ENCODE measurements around the gene TBC1D14.

The TBC1D14 gene

DNA sequence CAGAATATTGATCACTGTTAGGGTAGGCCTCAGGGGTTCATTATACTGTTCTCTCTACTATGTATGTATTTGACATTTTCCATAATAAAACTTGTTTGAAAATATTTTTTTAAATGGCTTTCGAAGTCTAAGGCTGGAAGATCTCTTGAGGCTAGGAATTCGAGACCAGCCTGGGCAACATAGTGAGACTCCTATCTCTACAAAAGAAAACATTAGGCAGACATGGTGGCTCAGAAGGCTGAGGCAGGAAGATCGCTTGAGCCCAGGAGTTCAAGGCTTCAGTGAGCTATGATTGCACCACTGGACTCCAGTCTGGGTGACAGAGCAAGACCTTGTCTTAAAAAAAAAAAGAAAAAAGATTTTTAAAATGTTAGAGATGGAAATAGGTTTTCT is 15.5 kb upstream of the TBC1D14 start:
- CTCF ChIA-PET = interaction anchor here (1.2 to 3.6 kb wide), 4 partner anchors 10 to 18 kb away, joined by 3 to 11 read pairs (median 5); no protein-coding TSS in a partner anchor
- WGBS (ENCODE audit: insufficient coverage) = 88% methylated on average over 1 of the region's 3 CpGs
- POLR2A ChIA-PET = interaction anchor here (1.3 kb wide), 1 partner anchor 14 kb away, joined by 3 read pairs; no protein-coding TSS in a partner anchor
- no peak for DNase-seq
- no peak overlapping the region for H3K27ac ChIP-seq (ENCODE audit: insufficient read depth in 1 of 2, low read depth in 1 of 2, low read length in 2 of 2, poor library complexity in 1 of 2, severe bottlenecking in 2 of 2)
- H3K4me3 ChIP-seq (ENCODE audit: control insufficient read depth in 1 of 7, extremely low read depth in 1 of 7, insufficient read depth in 4 of 7, low read depth in 2 of 7, low read length in 6 of 7) = no peak overlapping the region
- peaks cover 11 to 48% (median 44%) of the 10 kb centered on the region in 4 experiments for H3K4me1 ChIP-seq (ENCODE audit: control extremely low read depth in 1 of 4, control insufficient read depth in 4 of 4, insufficient read depth in 4 of 4, low read length in 3 of 4)
- H3K27me3 ChIP-seq (replicated peaks in 2 of 5; ENCODE audit: control insufficient read depth in 4 of 5, insufficient read depth in 5 of 5, low read length in 4 of 5) = no peaks in the 10 kb centered on the region
- H3K36me3 ChIP-seq (ENCODE audit: control insufficient read depth in 4 of 4, insufficient read depth in 4 of 4, low read length in 3 of 4) = no peaks in the 10 kb centered on the region
- peaks cover 0 to 12% (median 0%) of the 10 kb centered on the region in 5 experiments for H3K9me3 ChIP-seq (ENCODE audit: control extremely low read depth in 1 of 5, control insufficient read depth in 4 of 5, insufficient read depth in 2 of 5, low read depth in 1 of 5, low read length in 4 of 5)

GRCh38 chr4:6894528-6895498 is 14.8 kb upstream of the TBC1D14 start:
- no peaks in the 10 kb centered on the region for H3K36me3 ChIP-seq (ENCODE audit: control insufficient read depth in 4 of 4, insufficient read depth in 4 of 4, low read length in 3 of 4)
- no peak overlapping the region for H3K4me3 ChIP-seq (ENCODE audit: control insufficient read depth in 1 of 7, extremely low read depth in 1 of 7, insufficient read depth in 4 of 7, low read depth in 2 of 7, low read length in 6 of 7)
- H3K27ac ChIP-seq (ENCODE audit: insufficient read depth in 1 of 2, low read depth in 1 of 2, low read length in 2 of 2, poor library complexity in 1 of 2, severe bottlenecking in 2 of 2) = no peak overlapping the region
- CTCF ChIA-PET = interaction anchor here (1.3 to 3.6 kb wide), 2 partner anchors 10 to 14 kb away, joined by 3 to 11 read pairs; no protein-coding TSS in a partner anchor
- POLR2A ChIA-PET = no interaction called here
- no peaks in the 10 kb centered on the region for H3K27me3 ChIP-seq (replicated peaks in 2 of 5; ENCODE audit: control insufficient read depth in 4 of 5, insufficient read depth in 5 of 5, low read length in 4 of 5)
- H3K9me3 ChIP-seq (ENCODE audit: control extremely low read depth in 1 of 5, control insufficient read depth in 4 of 5, insufficient read depth in 2 of 5, low read depth in 1 of 5, low read length in 4 of 5) = peaks cover 0 to 7% (median 0%) of the 10 kb centered on the region in 5 experiments
- WGBS (ENCODE audit: insufficient coverage) = 96% methylated on average over 23 of the region's 29 CpGs
- DNase-seq = no peak
- peaks cover 11 to 47% (median 39%) of the 10 kb centered on the region in 4 experiments for H3K4me1 ChIP-seq (ENCODE audit: control extremely low read depth in 1 of 4, control insufficient read depth in 4 of 4, insufficient read depth in 4 of 4, low read length in 3 of 4)

- WGBS (ENCODE audit: insufficient coverage) = 100% methylated on average over 1 of the region's 5 CpGs
- H3K9me3 ChIP-seq (ENCODE audit: control extremely low read depth in 1 of 5, control insufficient read depth in 4 of 5, insufficient read depth in 2 of 5, low read depth in 1 of 5, low read length in 4 of 5) = no peaks in the 10 kb centered on the region
- no peaks in the 10 kb centered on the region for H3K36me3 ChIP-seq (ENCODE audit: control insufficient read depth in 4 of 4, insufficient read depth in 4 of 4, low read length in 3 of 4)
- peaks cover 11 to 43% (median 30%) of the 10 kb centered on the region in 4 experiments for H3K4me1 ChIP-seq (ENCODE audit: control extremely low read depth in 1 of 4, control insufficient read depth in 4 of 4, insufficient read depth in 4 of 4, low read length in 3 of 4)
- no peak overlapping the region for H3K27ac ChIP-seq (ENCODE audit: insufficient read depth in 1 of 2, low read depth in 1 of 2, low read length in 2 of 2, poor library complexity in 1 of 2, severe bottlenecking in 2 of 2)
- CTCF ChIA-PET = interaction anchor here (3.6 kb wide), 1 partner anchor 13 kb away, joined by 11 read pairs; no protein-coding TSS in a partner anchor
- peaks cover 0 to 2% (median 0%) of the 10 kb centered on the region in 5 experiments for H3K27me3 ChIP-seq (replicated peaks in 2 of 5; ENCODE audit: control insufficient read depth in 4 of 5, insufficient read depth in 5 of 5, low read length in 4 of 5)
- POLR2A ChIA-PET = no interaction called here
- DNase-seq = no peak
- no peak overlapping the region for H3K4me3 ChIP-seq (ENCODE audit: control insufficient read depth in 1 of 7, extremely low read depth in 1 of 7, insufficient read depth in 4 of 7, low read depth in 2 of 7, low read length in 6 of 7)
Observed at GRCh38 chr4:6896035-6896434, 13.6 kb upstream of the TBC1D14 start.

DNA sequence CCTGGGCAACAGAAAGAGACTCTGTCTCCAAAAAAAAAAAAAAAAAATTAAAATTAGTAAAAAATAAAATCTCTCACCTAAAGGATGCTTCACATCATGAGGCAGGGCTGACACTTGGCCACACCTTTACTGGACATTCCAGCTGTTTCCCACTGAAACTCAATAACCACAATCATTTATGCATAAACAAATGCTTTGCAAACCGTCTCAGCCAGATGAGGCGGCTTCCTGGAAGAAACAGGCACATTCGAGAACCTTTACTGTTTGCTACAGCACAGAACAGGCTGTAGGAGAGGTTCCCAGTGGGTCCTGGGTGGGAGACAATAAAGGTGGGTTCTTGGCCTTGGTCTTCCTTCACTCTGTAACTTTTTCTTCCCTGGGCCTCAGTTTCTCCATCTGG is 10.9 kb upstream of the TBC1D14 start:
- Histone ChIP-seq H3K36me3 (ENCODE audit: control insufficient read depth in 4 of 4, insufficient read depth in 4 of 4, low read length in 3 of 4) (no peaks in the 10 kb centered on the region), H3K4me3 (ENCODE audit: control insufficient read depth in 1 of 7, extremely low read depth in 1 of 7, insufficient read depth in 4 of 7, low read depth in 2 of 7, low read length in 6 of 7) (no peak overlapping the region), H3K27me3 (replicated peaks in 2 of 5; ENCODE audit: control insufficient read depth in 4 of 5, insufficient read depth in 5 of 5, low read length in 4 of 5) (peaks cover 0 to 2% (median 0%) of the 10 kb centered on the region in 5 experiments), H3K9me3 (ENCODE audit: control extremely low read depth in 1 of 5, control insufficient read depth in 4 of 5, insufficient read depth in 2 of 5, low read depth in 1 of 5, low read length in 4 of 5) (no peaks in the 10 kb centered on the region), H3K27ac (ENCODE audit: insufficient read depth in 1 of 2, low read depth in 1 of 2, low read length in 2 of 2, poor library complexity in 1 of 2, severe bottlenecking in 2 of 2) (no peak overlapping the region), H3K4me1 (ENCODE audit: control extremely low read depth in 1 of 4, control insufficient read depth in 4 of 4, insufficient read depth in 4 of 4, low read length in 3 of 4) (peaks cover 1 to 30% (median 4%) of the 10 kb centered on the region in 4 experiments)
- WGBS (ENCODE audit: insufficient coverage) = 85% methylated on average over 3 of the region's 3 CpGs
- DNase-seq = no peak
- CTCF ChIA-PET = interaction anchor here (1.0 to 2.3 kb wide), 3 partner anchors 12 to 181 kb away, joined by 3 to 13 read pairs (median 3); no protein-coding TSS in a partner anchor
- POLR2A ChIA-PET = no interaction called here

- H3K9me3 ChIP-seq (ENCODE audit: control extremely low read depth in 1 of 5, control insufficient read depth in 4 of 5, insufficient read depth in 2 of 5, low read depth in 1 of 5, low read length in 4 of 5) = no peaks in the 10 kb centered on the region
- DNase-seq = no peak
- H3K27me3 ChIP-seq (replicated peaks in 2 of 5; ENCODE audit: control insufficient read depth in 4 of 5, insufficient read depth in 5 of 5, low read length in 4 of 5) = peaks cover 0 to 2% (median 0%) of the 10 kb centered on the region in 5 experiments
- H3K4me3 ChIP-seq (ENCODE audit: control insufficient read depth in 1 of 7, extremely low read depth in 1 of 7, insufficient read depth in 4 of 7, low read depth in 2 of 7, low read length in 6 of 7) = no peak overlapping the region
- CTCF ChIA-PET = interaction anchor here (0.7 to 2.3 kb wide), 2 partner anchors 14 to 17 kb away, joined by 3 to 13 read pairs; no protein-coding TSS in a partner anchor
- H3K4me1 ChIP-seq (ENCODE audit: control extremely low read depth in 1 of 4, control insufficient read depth in 4 of 4, insufficient read depth in 4 of 4, low read length in 3 of 4) = peaks cover 0 to 23% (median under 1%) of the 10 kb centered on the region in 4 experiments
- POLR2A ChIA-PET = interaction anchor here (0.7 kb wide), 1 partner anchor 165 kb away, joined by 3 read pairs; no protein-coding TSS in a partner anchor
- WGBS (ENCODE audit: insufficient coverage) = 98% methylated on average over 9 of the region's 10 CpGs
- H3K36me3 ChIP-seq (ENCODE audit: control insufficient read depth in 4 of 4, insufficient read depth in 4 of 4, low read length in 3 of 4) = no peaks in the 10 kb centered on the region
- no peak overlapping the region for H3K27ac ChIP-seq (ENCODE audit: insufficient read depth in 1 of 2, low read depth in 1 of 2, low read length in 2 of 2, poor library complexity in 1 of 2, severe bottlenecking in 2 of 2)
Observed at GRCh38 chr4:6900181-6900812, 9.3 kb upstream of the TBC1D14 start.

GRCh38 chr4:6900956-6901355 is 8.7 kb upstream of the TBC1D14 start:
- no peak for DNase-seq
- POLR2A ChIA-PET = no interaction called here

More at GRCh38 chr4:6900956-6901355, 8.7 kb upstream of the TBC1D14 start:
- Histone ChIP-seq H3K9me3 (ENCODE audit: control extremely low read depth in 1 of 5, control insufficient read depth in 4 of 5, insufficient read depth in 2 of 5, low read depth in 1 of 5, low read length in 4 of 5) (no peaks in the 10 kb centered on the region), H3K36me3 (ENCODE audit: control insufficient read depth in 4 of 4, insufficient read depth in 4 of 4, low read length in 3 of 4) (no peaks in the 10 kb centered on the region), H3K4me1 (ENCODE audit: control extremely low read depth in 1 of 4, control insufficient read depth in 4 of 4, insufficient read depth in 4 of 4, low read length in 3 of 4) (peaks cover 0 to 23% (median under 1%) of the 10 kb centered on the region in 4 experiments), H3K27ac (ENCODE audit: insufficient read depth in 1 of 2, low read depth in 1 of 2, low read length in 2 of 2, poor library complexity in 1 of 2, severe bottlenecking in 2 of 2) (no peak overlapping the region), H3K27me3 (replicated peaks in 2 of 5; ENCODE audit: control insufficient read depth in 4 of 5, insufficient read depth in 5 of 5, low read length in 4 of 5) (peaks cover 0 to 4% (median 0%) of the 10 kb centered on the region in 5 experiments), H3K4me3 (ENCODE audit: control insufficient read depth in 1 of 7, extremely low read depth in 1 of 7, insufficient read depth in 4 of 7, low read depth in 2 of 7, low read length in 6 of 7) (no peak overlapping the region)
- CTCF ChIA-PET = interaction anchor here (2.3 kb wide), 1 partner anchor 14 kb away, joined by 13 read pairs; no protein-coding TSS in a partner anchor
- WGBS (ENCODE audit: insufficient coverage) = 98% methylated on average over 8 of the region's 12 CpGs

Measured in common myeloid progenitor, CD34-positive (primary cell).